ENCODE measurements around the gene DLEC1.

DLEC1 gene

GRCh38 chr3:38109580-38110313 lies 70.7 kb downstream of the DLEC1 start:
- no peak for FAIRE-seq

GRCh38 chr3:38110314-38111050 lies 71.5 kb downstream of the DLEC1 start:
- no peak for FAIRE-seq

GRCh38 chr3:38111201-38111600 lies 72.2 kb downstream of the DLEC1 start:
- no peak for FAIRE-seq

- no peak for FAIRE-seq
These were observed 72.8 kb downstream of the DLEC1 start for GRCh38 chr3:38111696-38112377.

- no peak for FAIRE-seq
These were observed 73.4 kb downstream of the DLEC1 start for GRCh38 chr3:38112378-38112761.

GRCh38 chr3:38114052-38114874 lies 75.3 kb downstream of the DLEC1 start:
- FAIRE-seq = no peak

GRCh38 chr3:38114875-38115644 lies 76.1 kb downstream of the DLEC1 start:
- FAIRE-seq = no peak

GRCh38 chr3:38115645-38116427 lies 76.8 kb downstream of the DLEC1 start:
- FAIRE-seq = no peak

GRCh38 chr3:38116471-38117162 lies 77.6 kb downstream of the DLEC1 start:
- no peak for FAIRE-seq

GRCh38 chr3:38117163-38117716 lies 78.2 kb downstream of the DLEC1 start:
- FAIRE-seq = no peak

GRCh38 chr3:38117748-38118420 lies 78.9 kb downstream of the DLEC1 start:
- no peak for FAIRE-seq

GRCh38 chr3:38118421-38119247 lies 79.6 kb downstream of the DLEC1 start:
- no peak for FAIRE-seq

- no peak for FAIRE-seq
These were observed 80.2 kb downstream of the DLEC1 start for GRCh38 chr3:38119248-38119544.

- no peak for FAIRE-seq
These were observed 81.0 kb downstream of the DLEC1 start for GRCh38 chr3:38119821-38120692.

GRCh38 chr3:38120693-38121450 lies 81.9 kb downstream of the DLEC1 start:
- no peak for FAIRE-seq

GRCh38 chr3:38121451-38121831 lies 82.4 kb downstream of the DLEC1 start:
- FAIRE-seq = no peak

- FAIRE-seq = no peak
These were observed 82.9 kb downstream of the DLEC1 start for GRCh38 chr3:38121832-38122461.

Data from A204.1 (cell line).